HG03571 (cell line): ENCODE data around the gene PARD3B.

Source experiments
- ATAC-seq: cut with Tn5 transposase; IDR thresholded peaks from one replicate; pipeline ENCODE4 v1.9.1; 2021; ENCODE audit not compliant: unreplicated experiment

Gene PARD3B

DNA sequence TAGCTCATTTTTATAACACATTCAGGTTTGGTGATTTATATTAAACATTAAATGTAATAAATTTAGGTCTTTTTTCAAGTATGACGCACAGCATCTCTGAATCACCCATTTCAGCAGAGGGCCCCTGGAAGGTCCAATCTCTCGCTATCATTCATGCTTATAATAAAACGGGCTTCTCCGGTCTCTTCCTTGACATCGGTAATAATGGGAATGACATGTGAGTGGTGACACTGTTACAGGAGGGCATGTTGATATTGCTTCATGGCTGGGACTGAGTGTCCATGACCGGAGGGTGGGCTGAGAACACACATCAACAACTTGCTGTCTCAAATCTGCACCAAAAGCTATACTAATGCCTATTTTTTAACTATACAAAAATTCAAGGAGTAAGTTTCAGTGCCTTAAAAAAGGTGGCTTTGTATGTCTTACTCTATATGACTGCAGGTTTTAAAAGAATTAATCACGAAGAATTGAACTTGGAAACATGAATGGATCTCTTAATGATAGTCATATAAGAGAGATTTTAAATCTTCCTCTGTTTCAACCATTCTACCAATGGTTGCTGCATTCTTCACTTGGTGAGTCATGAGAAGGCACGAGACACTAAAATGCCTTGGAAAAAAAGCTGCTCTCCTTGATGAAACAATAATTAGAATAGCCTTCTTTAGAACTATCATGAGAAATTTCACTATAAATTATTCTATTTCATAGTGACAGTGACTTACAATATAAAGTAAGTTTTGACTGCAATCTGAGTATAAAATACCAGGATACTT is 1035.1 kb downstream of the PARD3B start:
- ATAC-seq, result no peak

DNA sequence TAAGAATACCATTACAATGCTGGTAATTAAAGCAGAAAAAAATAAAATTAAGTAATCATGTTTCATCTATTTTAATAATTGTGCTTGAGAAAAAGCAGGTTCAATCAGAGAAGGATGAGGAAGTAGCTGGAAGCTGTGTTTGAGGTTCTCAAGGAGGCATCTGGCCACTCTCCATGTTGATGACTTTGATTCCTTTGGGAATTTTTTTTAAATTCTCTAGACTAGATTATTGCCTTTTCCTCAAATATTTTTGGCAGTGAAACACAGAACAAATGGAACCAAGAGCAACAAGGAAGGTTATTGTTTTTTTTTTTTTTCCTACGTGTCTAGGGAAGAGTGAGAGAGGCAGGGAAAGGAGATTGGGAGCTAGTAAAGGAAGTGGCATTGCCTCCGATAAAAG is 1037.1 kb downstream of the PARD3B start:
- no peak for ATAC-seq

DNA sequence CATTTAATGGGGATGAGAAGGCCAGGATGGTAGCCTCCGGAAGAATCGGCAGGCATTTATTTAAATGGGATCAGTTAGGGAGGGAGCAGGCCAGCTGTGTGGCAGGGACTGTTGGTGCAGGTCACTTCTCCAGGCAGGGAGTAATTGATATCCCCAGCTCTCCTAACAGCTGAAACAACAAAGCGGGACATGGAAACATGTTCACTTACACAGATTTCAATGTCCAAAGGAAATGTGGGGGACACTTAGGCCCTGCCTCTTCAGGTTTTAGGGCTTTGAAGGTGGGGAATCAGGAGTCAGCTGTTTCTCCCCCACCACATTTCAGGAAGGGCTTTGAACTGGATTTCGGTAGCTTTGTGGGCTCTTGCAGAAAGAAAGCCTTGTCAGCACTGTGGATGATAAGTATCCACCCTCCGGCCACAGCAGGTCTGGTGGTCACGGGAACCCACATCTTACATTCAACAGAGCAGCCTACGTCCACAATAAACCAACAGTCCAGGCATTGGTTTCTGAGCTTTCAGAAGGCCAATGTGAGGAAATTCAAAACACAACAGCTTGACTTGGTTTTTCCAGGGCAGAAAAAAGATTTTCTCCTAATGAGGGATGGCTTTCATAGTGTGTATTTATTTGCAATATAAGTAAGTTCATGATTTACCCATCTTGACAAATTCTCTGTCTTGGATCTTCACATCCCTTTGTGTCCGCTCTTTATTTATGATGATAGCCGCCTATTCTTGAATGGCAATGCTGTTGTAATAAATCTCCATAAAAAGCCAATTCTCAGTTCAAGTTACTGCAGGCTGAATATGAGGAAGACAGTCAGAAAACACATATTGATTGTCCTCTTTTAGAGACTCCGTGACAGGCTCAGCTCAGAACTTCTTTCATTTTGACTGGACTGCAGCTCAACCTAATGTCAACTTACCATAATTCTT is 1040.4 kb downstream of the PARD3B start:
- no peak for ATAC-seq

DNA sequence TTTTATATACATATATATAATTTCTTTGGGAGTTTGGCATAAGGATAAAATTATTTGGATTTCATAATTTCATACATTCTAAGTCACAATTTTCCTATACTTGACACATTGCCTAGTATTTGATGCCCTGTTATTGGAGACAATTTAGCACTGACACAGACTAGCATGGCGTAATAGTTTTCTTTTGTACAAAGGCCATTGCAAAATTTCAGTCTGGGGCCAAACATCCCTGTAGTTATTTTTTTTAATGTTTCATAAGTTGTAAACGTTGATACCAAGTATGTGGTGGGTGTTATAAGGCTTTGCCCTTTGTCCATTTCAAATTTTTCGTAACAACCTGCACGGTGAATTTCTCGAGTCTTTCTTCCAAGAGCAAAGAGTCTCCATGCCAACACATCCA is 1041.4 kb downstream of the PARD3B start:
- ATAC-seq, result no peak

DNA sequence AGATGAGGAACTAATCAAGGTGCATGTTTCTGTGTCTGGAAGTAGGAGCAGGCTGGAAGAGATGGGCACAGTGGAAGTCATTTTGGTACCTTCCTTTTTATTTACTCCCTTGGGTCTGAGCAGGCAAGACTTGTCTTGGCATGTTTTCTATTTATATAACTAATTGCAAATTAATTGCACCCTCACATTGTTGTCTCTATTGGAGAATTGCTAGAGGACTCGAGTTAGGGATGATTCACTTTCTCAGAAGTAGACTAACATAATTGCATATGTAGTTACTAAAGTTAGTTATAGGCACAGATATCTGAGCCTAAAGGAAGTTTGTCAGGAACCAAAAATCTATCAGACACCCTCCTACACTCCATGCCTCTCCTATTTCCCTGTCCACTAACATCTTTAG is 1044.2 kb downstream of the PARD3B start:
- ATAC-seq, result no peak

DNA sequence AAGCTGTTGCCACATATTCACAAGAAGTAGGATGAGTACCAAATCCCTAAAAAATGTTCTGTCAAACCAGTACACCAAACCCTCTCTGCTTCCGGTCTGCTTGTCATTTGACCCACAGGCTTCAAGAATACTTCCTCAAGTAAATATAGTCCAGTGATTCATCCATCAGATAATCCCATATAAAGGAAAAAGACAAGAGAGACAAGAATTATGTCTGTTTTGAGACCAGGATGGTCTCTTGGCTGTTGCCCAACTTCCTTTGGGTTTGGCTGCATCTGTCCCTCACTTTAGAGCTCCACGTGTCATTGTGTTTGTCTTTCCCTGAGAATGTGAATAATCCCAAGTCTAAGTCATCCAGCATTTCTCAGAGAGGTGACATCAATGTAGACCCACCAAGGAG is 1045.5 kb downstream of the PARD3B start:
- ATAC-seq, result no peak

DNA sequence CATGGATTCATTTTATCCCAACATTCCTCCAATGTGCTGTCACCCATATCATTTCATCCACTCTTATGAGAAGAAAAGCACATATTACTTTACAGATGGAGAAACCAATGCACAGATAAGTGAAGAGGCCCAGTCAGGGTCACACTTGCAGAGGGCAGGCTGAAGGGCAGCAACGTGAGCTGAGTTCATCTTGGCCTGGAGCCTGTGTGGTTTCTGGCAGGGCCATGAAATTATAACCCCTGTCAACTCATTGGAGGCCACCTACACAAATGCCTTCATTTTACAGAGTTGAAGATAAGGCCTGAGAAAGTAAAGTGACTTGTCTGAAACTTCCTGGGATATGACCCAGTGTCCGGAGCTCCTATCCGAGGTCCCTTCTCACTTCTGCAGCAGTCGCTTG is 1048.6 kb downstream of the PARD3B start:
- ATAC-seq, result no peak

DNA sequence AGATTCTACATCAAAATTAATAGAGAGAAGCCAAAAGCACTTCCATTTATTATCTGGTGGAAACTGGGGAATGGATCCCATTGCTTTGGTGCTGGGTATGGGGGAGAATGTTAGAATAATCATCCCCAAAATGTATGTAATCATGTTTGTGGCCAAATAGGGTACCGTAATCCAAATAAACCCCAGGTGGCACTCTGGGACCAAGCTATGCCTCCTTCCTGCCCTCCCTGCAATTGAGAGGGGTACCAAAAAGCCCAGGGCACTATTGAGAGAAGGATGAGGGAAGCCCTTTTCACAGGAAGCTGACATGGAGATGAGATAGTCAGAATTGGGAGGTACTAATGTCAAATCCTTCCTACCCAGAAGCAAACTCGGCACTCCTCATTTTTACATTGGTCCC is 1051.3 kb downstream of the PARD3B start:
- no peak for ATAC-seq

DNA sequence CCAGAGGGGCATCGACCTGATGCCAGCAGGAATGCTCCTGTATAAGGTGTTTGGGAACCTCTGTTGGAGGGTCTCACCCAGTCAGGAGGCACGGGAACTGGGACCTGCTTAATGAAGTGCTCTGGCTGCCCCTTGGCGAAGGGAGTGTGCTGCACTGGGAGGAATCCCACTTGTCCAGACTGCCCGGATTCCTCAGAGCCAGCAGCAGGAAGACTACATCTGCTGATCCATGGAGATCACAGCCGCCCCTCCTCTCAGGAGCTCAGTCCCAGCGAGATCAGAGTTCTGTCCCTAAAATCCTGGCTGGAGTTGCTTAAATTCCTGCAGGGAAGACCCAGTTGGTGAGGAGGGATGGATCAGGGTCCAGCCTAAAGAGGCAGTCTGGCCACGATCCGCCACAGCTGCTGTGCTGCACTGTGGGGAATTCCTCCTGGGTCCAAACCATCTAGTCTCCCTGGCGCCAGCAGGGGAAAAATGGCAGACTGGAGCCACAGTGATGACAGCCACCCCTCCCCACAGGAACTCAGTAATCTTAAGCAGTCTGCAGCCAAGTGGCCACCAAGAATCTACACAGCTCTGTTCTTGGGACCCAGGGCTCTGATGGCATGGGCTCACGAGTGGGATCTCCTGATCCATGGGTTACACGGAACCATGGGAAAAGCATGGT is 1060.5 kb downstream of the PARD3B start:
- ATAC-seq, result no peak

DNA sequence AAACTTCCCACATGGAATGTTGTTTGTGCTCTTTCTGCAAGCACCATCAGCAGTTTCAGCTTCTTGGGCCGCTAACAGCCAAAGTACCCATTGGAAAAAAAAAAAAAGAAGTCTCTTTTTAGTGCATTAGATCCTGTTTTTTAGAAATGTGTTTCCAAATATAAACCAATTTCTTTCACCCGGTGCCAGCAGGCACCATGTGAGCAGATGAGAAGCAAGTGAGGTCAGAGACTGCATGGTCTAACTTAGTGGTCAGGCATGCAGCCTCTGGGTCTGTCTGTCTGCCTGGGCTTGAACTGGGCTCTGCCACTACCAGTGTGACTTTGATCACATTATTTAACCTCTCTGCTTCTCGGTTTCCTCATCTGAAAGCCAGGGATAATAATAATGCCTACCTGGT is 1061.9 kb downstream of the PARD3B start:
- no peak for ATAC-seq

DNA sequence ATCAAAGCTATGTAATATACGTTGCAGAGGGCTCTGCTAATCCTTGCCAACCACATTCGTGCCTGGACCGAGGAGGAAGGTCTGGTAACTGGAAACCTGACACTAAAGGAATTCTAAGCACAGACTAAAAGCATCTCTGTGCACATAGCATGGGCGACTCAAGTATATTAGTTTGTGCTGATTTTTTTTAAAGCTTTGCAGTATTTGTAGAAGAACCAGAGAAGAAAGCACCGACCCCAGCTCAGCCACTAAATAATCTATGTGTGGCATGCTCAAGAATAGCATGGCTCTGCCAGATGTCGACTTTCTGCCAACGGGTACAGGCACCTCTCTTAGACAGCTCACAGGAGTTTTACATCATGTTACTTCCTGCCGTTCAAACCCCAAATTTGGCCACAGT is 1063.8 kb downstream of the PARD3B start:
- ATAC-seq, result no peak

DNA sequence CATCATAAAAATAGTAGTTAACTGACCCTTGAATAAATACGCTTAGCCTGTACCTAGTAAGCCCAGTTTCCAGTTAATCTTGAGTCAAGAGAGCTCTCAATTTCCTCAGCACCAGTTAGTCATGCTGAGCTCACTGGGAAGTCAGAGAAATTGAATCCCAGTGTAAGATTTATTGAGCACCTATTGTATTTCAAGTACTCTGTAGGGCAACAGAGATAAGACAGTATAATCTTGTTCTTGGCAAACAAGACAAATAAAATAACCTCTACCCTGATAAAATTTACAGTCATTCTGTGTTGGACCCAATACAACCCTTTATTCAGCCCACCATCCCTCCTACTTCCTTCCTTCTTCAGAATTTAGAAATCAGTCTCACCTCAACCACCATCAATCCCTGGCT is 1065.2 kb downstream of the PARD3B start:
- ATAC-seq, result no peak

DNA sequence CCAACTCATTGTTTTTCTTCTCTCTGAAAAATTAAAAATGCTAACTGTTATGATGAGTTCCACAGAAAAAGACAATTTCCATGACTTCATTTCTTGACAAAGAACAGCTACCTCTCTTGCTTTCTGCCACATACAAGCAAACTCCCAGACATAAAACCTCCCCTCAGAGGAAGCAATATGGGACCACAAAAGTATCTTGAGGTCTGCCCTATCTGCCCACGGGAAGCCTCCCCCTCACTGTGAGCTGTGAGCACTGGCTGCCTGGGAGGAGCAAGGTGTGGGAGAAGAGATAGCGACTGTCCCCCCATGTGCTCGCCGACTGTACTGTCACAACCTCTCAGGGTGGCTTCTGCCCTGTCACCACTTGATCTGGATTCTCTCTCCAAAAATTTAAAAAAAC is 1067.4 kb downstream of the PARD3B start:
- ATAC-seq, result no peak

DNA sequence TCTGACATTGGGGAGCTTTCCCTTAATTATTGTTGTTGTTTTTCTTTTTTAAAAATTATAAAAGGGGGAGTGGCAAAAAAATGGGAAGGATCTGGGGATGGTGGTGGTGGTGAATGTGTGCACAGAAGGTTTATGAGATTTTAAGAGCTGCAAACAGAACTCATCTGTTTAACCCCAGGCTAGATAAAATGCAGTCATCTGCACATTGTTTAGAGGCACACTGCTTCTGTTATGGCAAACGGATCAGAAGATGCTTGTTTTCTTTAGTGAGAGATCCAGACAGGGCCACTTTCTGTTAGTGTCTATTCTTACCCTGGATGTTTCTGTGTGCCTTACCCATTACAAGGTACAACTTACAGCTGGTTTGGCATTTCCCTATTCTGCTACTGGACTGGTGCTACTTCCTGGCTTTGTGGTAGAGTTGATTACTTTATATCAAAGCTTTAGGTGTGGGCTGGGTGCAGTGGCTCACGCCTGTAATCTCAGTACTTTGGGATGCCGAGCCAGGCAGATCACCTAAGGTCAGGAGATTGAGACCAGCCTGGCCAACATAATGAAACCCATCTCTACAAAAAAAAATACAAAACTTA is 1068.8 kb downstream of the PARD3B start:
- no peak for ATAC-seq

DNA sequence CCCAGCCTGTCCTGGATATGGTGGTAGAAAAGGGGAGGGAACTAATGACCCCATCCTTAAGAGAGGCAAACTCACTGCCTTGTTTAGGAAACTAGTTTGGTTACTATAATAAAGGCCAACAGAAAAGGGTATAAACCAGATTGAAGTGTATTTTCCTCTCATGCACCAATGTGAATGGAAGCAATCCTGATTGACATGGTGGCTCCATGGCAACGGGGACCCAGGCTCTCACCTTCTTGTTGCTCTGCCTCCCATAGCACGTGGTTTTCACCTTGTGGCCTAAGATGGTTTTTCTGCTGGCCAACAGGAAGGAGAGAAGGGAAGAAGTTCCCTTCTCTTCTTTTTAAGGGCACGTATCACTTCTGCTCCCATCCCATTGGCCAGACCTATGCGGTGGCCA is 1069.7 kb downstream of the PARD3B start:
- no peak for ATAC-seq

DNA sequence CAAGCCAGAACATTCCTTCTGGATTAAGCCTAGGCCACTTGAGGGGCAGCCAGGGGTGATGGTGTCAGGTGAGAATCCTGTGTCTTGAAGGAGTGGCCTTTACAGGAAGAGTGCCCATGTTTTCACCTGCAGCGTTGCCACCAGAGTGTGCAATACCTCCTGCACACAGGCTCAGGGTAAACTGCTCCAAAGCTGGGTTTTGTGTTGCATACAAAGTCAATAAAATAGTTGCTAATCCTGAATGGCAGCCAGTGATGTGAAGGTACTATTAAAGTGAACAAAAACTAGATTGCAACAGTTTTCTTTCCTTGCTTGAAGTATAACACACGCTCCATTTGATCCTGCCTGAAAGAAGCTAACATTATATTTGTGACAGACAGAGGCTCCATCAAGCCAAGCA is 1072.6 kb downstream of the PARD3B start:
- no peak for ATAC-seq

DNA sequence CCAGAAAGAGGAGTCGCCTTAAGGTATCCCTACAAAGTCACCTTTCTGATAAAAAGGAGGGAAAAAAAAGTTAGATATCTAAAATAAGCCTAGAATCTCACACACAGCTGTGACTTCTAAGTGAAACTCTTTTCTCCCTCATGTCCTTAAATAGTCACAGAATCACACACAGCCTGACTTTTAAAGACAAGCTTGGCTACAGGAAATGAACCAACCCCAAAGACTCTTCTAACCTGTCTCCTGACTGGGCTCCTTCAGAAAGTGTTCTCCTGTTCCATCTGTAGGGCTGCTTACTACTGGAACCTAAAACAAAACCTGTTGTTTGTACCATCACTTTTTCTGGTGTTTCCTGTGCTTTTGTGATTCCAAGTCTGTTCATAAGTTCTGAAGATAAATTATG is 1074.3 kb downstream of the PARD3B start:
- no peak for ATAC-seq

DNA sequence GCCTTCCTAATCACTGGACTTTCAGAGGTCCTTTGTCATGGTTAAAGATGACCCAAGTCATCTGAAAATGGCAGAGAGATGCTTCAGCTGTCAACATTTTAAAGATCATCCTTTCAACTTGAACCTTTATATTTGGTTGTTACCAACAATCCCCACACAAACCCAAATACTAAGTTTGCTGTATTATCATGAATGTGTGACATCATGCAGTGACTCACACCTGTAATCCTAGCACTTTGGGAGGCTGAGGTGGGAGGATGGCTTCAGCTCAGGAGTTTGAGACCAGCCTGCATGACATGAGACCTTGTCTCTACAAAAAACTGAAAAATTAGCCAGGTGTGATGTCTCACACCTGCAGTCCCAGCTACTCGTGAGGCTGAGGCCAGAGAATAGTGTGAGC is 1081.8 kb downstream of the PARD3B start:
- ATAC-seq, result no peak

DNA sequence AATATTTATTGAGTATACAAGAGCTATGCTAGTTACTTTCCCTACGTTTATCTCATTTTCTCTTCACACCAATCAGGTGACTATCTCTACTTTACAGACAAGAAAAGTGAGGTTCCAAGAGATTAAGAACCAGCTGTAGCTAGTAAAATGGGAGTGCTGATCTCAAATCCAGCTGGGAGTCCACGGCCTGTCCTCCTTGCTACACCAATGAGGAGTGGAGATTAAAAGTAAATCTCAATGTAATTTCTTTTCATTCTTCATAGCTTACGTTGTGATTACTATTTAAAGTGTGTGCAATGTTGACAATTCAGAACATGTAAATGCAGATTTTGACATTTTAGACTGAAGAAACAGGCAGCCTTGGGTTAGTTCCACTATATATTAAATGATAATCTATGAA is 1083.1 kb downstream of the PARD3B start:
- no peak for ATAC-seq

DNA sequence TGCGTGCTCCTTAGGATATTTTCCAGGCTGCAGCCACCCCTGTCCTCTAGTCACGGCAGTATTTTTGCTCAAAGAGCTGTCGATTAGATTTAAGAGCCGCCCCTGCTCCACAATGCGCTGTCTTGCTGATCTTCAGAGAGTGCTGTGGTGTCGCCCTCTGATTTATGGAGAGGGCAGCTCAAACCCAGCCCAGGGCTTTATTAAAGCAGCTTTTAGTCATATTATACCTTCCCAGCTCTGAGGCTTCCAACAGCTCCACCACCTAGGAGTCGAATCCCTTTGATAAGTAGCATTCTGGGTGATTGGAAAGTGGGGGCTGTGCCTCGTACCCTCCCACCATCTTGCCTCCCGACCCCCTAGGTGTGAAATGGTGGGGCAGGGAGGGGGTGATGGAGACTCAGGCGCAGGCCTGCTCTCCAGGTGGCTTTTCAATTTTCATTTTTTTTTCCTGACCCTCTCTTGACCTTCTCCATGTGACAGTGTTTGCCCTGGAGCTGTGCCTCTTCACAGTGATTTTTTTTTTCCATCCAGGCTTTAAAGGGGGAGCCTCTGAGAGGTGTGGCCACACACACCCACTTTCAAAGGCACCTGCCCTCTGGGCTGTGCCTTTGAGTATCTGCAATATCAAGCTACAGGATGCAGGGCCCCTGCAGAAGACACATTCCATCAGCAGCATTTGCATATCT is 1084.0 kb downstream of the PARD3B start:
- no peak for ATAC-seq

DNA sequence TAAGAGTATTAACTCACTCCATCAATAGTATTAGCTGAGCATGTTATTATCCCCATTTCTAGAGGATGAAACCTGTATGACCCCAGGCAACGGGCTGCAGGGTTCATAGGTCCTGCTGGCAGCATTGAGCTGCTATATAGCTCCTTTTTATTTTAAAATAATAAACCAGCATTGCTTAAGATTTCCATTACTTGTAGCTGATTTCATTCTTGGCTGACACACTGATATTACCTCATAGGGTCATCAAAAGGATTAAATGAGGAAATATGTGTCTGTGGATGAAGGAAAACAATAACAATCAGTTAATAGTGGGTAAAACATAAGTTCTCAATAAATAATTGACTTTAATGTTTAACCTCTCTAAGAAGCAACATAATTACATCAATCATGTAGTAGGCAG is 1088.7 kb downstream of the PARD3B start:
- no peak for ATAC-seq
